Measurements from ENCODE around the gene RIT1.

Gene RIT1

GRCh38 chr1:155890251-155890650 lies 20.9 kb downstream of the RIT1 start:
- H3K4me3 ChIP-seq (ENCODE audit: low read length) = no peak overlapping the region
- TF ChIP-seq ZNF274 (IDR thresholded peaks at IDR 0.05; ENCODE audit: low read depth, low read length) = no peak

- TF ChIP-seq ZNF274 (IDR thresholded peaks at IDR 0.05; ENCODE audit: low read depth, low read length) = no peak
- no peak overlapping the region for H3K4me3 ChIP-seq (ENCODE audit: low read length)
Observed at GRCh38 chr1:155889566-155889965, 21.6 kb downstream of the RIT1 start.

- H3K4me3 ChIP-seq (ENCODE audit: low read length) = no peak overlapping the region
- no peak for TF ChIP-seq ZNF274 (IDR thresholded peaks at IDR 0.05; ENCODE audit: low read depth, low read length)
Observed at GRCh38 chr1:155888481-155888880, 22.7 kb downstream of the RIT1 start.

GRCh38 chr1:155884982-155885381 lies 26.2 kb downstream of the RIT1 start:
- H3K4me3 ChIP-seq (ENCODE audit: low read length) = no peak overlapping the region
- TF ChIP-seq ZNF274 (IDR thresholded peaks at IDR 0.05; ENCODE audit: low read depth, low read length) = no peak

GRCh38 chr1:155884031-155884960 lies 26.9 kb downstream of the RIT1 start:
- no peak for TF ChIP-seq ZNF274 (IDR thresholded peaks at IDR 0.05; ENCODE audit: low read depth, low read length)
- no peak overlapping the region for H3K4me3 ChIP-seq (ENCODE audit: low read length)

GRCh38 chr1:155882766-155883165 lies 28.4 kb downstream of the RIT1 start:
- no peak overlapping the region for H3K4me3 ChIP-seq (ENCODE audit: low read length)
- no peak for TF ChIP-seq ZNF274 (IDR thresholded peaks at IDR 0.05; ENCODE audit: low read depth, low read length)

- no peak for TF ChIP-seq ZNF274 (IDR thresholded peaks at IDR 0.05; ENCODE audit: low read depth, low read length)
- no peak overlapping the region for H3K4me3 ChIP-seq (ENCODE audit: low read length)
Observed at GRCh38 chr1:155882235-155882634, 28.9 kb downstream of the RIT1 start.

GRCh38 chr1:155880950-155881349 lies 30.2 kb downstream of the RIT1 start:
- no peak for TF ChIP-seq ZNF274 (IDR thresholded peaks at IDR 0.05; ENCODE audit: low read depth, low read length)

GRCh38 chr1:155880251-155880650 lies 30.9 kb downstream of the RIT1 start:
- TF ChIP-seq ZNF274 (IDR thresholded peaks at IDR 0.05; ENCODE audit: low read depth, low read length) = no peak

More at GRCh38 chr1:155880950-155881349, 30.2 kb downstream of the RIT1 start:
- no peak overlapping the region for H3K4me3 ChIP-seq (ENCODE audit: low read length)

GRCh38 chr1:155877945-155878344 lies 33.2 kb downstream of the RIT1 start:
- TF ChIP-seq ZNF274 (IDR thresholded peaks at IDR 0.05; ENCODE audit: low read depth, low read length) = no peak
- no peak overlapping the region for H3K4me3 ChIP-seq (ENCODE audit: low read length)

More at GRCh38 chr1:155880251-155880650, 30.9 kb downstream of the RIT1 start:
- H3K4me3 ChIP-seq (ENCODE audit: low read length) = no peak overlapping the region

- no peak for TF ChIP-seq ZNF274 (IDR thresholded peaks at IDR 0.05; ENCODE audit: low read depth, low read length)
- H3K4me3 ChIP-seq (ENCODE audit: low read length) = no peak overlapping the region
Observed at GRCh38 chr1:155873860-155874259, 37.3 kb downstream of the RIT1 start.

- TF ChIP-seq ZNF274 (IDR thresholded peaks at IDR 0.05; ENCODE audit: low read depth, low read length) = no peak
Observed at GRCh38 chr1:155872527-155872926, 38.6 kb downstream of the RIT1 start.

GRCh38 chr1:155871390-155871789 lies 39.8 kb downstream of the RIT1 start:
- no peak overlapping the region for H3K4me3 ChIP-seq (ENCODE audit: low read length)
- TF ChIP-seq ZNF274 (IDR thresholded peaks at IDR 0.05; ENCODE audit: low read depth, low read length) = no peak

More at GRCh38 chr1:155872527-155872926, 38.6 kb downstream of the RIT1 start:
- H3K4me3 ChIP-seq (ENCODE audit: low read length) = no peak overlapping the region

- TF ChIP-seq ZNF274 (IDR thresholded peaks at IDR 0.05; ENCODE audit: low read depth, low read length) = no peak
Observed at GRCh38 chr1:155867766-155868165, 43.4 kb downstream of the RIT1 start.

GRCh38 chr1:155864393-155864792 lies 46.8 kb downstream of the RIT1 start:
- no peak overlapping the region for H3K4me3 ChIP-seq (ENCODE audit: low read length)
- TF ChIP-seq ZNF274 (IDR thresholded peaks at IDR 0.05; ENCODE audit: low read depth, low read length) = no peak

More at GRCh38 chr1:155867766-155868165, 43.4 kb downstream of the RIT1 start:
- H3K4me3 ChIP-seq (ENCODE audit: low read length) = no peak overlapping the region

Data from GM08714 (cell line).